Measurements from ENCODE around the gene CASP10.

The CASP10 gene

GRCh38 chr2:201244829-201245228, 61.9 kb downstream of the CASP10 start:
- no peak overlapping the region for H3K4me3 ChIP-seq (replicated peaks in 1 of 2; ENCODE audit: low read depth in 2 of 2, low read length in 2 of 2)
- DNase-seq (ENCODE audit: low read depth in 2 of 2), result no peak
- TF ChIP-seq, protein P1, sequence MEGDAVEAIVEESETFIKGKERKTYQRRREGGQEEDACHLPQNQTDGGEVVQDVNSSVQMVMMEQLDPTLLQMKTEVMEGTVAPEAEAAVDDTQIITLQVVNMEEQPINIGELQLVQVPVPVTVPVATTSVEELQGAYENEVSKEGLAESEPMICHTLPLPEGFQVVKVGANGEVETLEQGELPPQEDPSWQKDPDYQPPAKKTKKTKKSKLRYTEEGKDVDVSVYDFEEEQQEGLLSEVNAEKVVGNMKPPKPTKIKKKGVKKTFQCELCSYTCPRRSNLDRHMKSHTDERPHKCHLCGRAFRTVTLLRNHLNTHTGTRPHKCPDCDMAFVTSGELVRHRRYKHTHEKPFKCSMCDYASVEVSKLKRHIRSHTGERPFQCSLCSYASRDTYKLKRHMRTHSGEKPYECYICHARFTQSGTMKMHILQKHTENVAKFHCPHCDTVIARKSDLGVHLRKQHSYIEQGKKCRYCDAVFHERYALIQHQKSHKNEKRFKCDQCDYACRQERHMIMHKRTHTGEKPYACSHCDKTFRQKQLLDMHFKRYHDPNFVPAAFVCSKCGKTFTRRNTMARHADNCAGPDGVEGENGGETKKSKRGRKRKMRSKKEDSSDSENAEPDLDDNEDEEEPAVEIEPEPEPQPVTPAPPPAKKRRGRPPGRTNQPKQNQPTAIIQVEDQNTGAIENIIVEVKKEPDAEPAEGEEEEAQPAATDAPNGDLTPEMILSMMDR (IDR thresholded peaks at IDR 0.05; ENCODE audit: low read depth, low read length), result no peak

DNA sequence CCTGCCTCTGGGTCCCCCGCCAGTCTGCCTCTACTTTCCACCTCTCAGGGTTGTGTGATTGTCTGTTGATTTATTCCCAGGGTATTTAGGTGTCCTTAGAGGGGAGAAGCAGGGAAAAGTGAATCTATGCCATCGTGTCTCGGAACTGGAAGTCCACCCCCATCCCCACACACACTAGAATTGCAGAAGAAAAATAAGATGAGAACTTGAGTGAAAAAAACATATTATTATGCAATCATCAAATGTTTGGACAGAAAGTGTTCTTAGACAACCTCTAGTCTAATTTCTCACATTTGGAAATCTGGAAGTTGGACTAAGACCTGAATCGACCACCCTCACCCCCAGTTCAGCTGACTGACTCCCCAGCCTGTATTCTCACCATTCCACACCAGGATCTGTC, 63.3 kb downstream of the CASP10 start:
- H3K4me3 ChIP-seq (replicated peaks in 1 of 2; ENCODE audit: low read depth in 2 of 2, low read length in 2 of 2), result no peak overlapping the region
- TF ChIP-seq, protein P1 (IDR thresholded peaks at IDR 0.05; ENCODE audit: low read depth, low read length), result no peak
- DNase-seq (ENCODE audit: low read depth in 2 of 2), result no peak

DNA sequence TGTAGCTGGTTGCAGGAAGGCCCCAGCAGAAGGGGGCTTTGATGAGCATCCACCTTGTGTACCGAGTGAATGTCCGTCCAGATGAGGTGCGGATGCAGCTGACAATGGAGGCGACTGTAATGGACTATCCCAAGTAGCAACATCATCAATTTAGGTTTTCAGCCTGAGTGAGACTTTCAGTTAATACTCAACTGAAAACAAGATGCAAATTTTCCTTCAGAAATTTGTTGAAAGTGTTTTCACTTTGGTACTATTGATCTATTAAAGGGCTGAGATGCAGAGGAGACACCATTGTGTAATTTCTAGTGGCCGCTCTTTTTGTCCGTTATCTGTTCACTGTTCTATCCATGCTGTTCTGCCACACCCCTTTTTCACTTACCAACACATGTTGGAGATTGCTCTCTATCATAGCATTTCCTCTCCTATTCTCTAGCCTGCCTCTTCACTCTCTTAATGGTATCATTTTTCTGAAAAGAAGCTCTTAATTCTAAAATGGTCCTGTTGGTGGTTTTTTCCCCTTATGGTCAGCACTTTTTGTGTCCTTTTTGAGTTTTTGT, 65.4 kb downstream of the CASP10 start:
- TF ChIP-seq, protein P1 (IDR thresholded peaks at IDR 0.05; ENCODE audit: low read depth, low read length), result no peak
- no peak for DNase-seq (ENCODE audit: low read depth in 2 of 2)
- no peak overlapping the region for H3K4me3 ChIP-seq (replicated peaks in 1 of 2; ENCODE audit: low read depth in 2 of 2, low read length in 2 of 2)

- DNase-seq (ENCODE audit: low read depth in 2 of 2), result no peak
- TF ChIP-seq, protein P1 (IDR thresholded peaks at IDR 0.05; ENCODE audit: low read depth, low read length), result no peak
- no peak overlapping the region for H3K4me3 ChIP-seq (replicated peaks in 1 of 2; ENCODE audit: low read depth in 2 of 2, low read length in 2 of 2)
Observed at GRCh38 chr2:201249889-201250288, 66.9 kb downstream of the CASP10 start.

DNA sequence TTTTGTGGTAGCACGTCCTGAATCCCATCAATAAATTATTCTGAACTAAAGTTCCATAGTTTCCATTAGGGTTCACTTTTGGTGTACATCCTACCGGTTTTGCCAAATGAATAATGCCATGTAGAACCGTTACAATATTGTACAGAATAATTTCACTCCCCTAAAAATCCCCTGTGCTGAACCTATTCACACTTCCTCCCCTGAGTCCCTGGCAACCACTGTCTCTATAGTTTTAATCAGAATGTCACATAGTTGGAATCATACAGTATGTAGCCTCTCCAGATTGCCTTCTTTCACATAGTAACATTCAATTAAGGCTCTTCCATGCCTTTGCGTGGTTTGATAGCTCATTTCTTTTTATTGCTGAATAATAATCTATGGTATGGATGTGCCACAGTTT, 67.8 kb downstream of the CASP10 start:
- H3K4me3 ChIP-seq (replicated peaks in 1 of 2; ENCODE audit: low read depth in 2 of 2, low read length in 2 of 2), result no peak overlapping the region
- DNase-seq (ENCODE audit: low read depth in 2 of 2), result no peak
- TF ChIP-seq, protein P1 (IDR thresholded peaks at IDR 0.05; ENCODE audit: low read depth, low read length), result no peak

GRCh38 chr2:201254081-201254730, 71.3 kb downstream of the CASP10 start:
- TF ChIP-seq, protein P1 (IDR thresholded peaks at IDR 0.05; ENCODE audit: low read depth, low read length), result no peak
- H3K4me3 ChIP-seq (replicated peaks in 1 of 2; ENCODE audit: low read depth in 2 of 2, low read length in 2 of 2), result no peak overlapping the region
- DNase-seq (ENCODE audit: low read depth in 2 of 2), result peak; percentile 45 to 80

Data from cardiac fibroblast (primary cell).